ENCODE data around the gene REXO1. TPM values are rescaled to one million over a fixed set of nuclear protein-coding genes. Genes with fewer than 3 reads are reported as not detected.

REXO1 gene
- total and polyA plus RNA-seq, 2 of the 8 experiments (the other 6 are each of a cell fraction or from before 2014, with no cell fraction given): 42.4 to 44.3 TPM

GRCh38 chr19:1851654-1852580, 3.6 kb upstream of the REXO1 start:
- FAIRE-seq (no peak), DNase-seq (ENCODE audit: low read depth in 1 of 2, low spot score in 2 of 2) (no peak)
- Histone ChIP-seq H4K8ac (ENCODE audit: extremely low read depth, insufficient read depth, low read length) (peak overlapping the region; percentile 22), H2AK5ac (ENCODE audit: low read depth, low read length) (no peak overlapping the region), H3K14ac (ENCODE audit: insufficient read length) (no peak overlapping the region), H4K20me1 (replicated peaks in 1 of 2; ENCODE audit: control insufficient read depth in 1 of 2, insufficient read depth in 2 of 2, low read length in 2 of 2) (peaks cover 15 to 21% of the 10 kb centered on the region in 2 experiments), H3K4me3 (ENCODE audit: extremely low read depth in 1 of 4, insufficient read depth in 2 of 4, low read depth in 3 of 4, low read length in 4 of 4) (peak overlapping the region in 2 of 4 experiments; percentile 10 to 53; a peak in 4 of 8 replicates), H4K91ac (replicated peaks; ENCODE audit: insufficient read length, low read length) (no peak overlapping the region), H3K27me3 (replicated peaks in 1 of 4; ENCODE audit: control insufficient read depth in 3 of 4, extremely low read depth in 1 of 4, insufficient read depth in 3 of 4, low read length in 3 of 4) (no peaks in the 10 kb centered on the region), H2BK20ac (ENCODE audit: low read length) (no peak overlapping the region), H3K18ac (ENCODE audit: extremely low read depth, low read length) (no peak overlapping the region; the same call in 1 of the 2 replicates), H3K56ac (replicated peaks; ENCODE audit: insufficient read length, low read depth, low read length) (no peak overlapping the region), H2AFZ (ENCODE audit: low read length) (no peak overlapping the region), H3K4me2 (ENCODE audit: insufficient read depth in 1 of 2, low read depth in 2 of 2, low read length in 2 of 2) (peak overlapping the region; percentile 37 to 58; a peak in 3 of 4 replicates), H4K5ac (ENCODE audit: insufficient read length, low read depth, low read length) (no peak overlapping the region), H3K9ac (replicated peaks in 1 of 4; ENCODE audit: extremely low read depth in 1 of 4, low read depth in 3 of 4, low read length in 3 of 4) (no peak overlapping the region), H3K27ac (ENCODE audit: low read depth, low read length) (no peak overlapping the region), H3K79me1 (ENCODE audit: low read depth, low read length) (peaks cover 9% of the 10 kb centered on the region), H3K4ac (replicated peaks; ENCODE audit: insufficient read length, low read depth, low read length) (no peak overlapping the region), H2BK5ac (ENCODE audit: low read depth, low read length) (0 out of 2 replicates have a peak overlapping the region, but pooled peaks have one; percentile 35), H3K23ac (ENCODE audit: insufficient read length) (no peak overlapping the region), H2BK15ac (ENCODE audit: low read length) (no peak overlapping the region), H3K23me2 (ENCODE audit: low read depth, low read length) (peaks cover 4% of the 10 kb centered on the region; the same call in 1 of the 2 replicates), H2BK120ac (replicated peaks; ENCODE audit: low read depth, low read length) (no peak overlapping the region), H3K4me1 (replicated peaks in 1 of 4; ENCODE audit: control insufficient read depth in 3 of 4, insufficient read depth in 4 of 4, low read length in 3 of 4) (peaks cover 0 to 38% (median 31%) of the 10 kb centered on the region in 4 experiments; a peak in 6 of 7 replicates), H3K79me2 (ENCODE audit: control insufficient read depth in 1 of 2, insufficient read depth in 2 of 2, low read length in 2 of 2) (peaks cover 10 to 31% of the 10 kb centered on the region in 2 experiments), H2BK12ac (ENCODE audit: low read depth, low read length) (no peak overlapping the region), H3K9me3 (ENCODE audit: insufficient read depth in 2 of 2, low read depth in 1 of 2, low read length in 1 of 2) (no peaks in the 10 kb centered on the region), H3K36me3 (ENCODE audit: control insufficient read depth in 2 of 4, insufficient read depth in 4 of 4, low read length in 3 of 4) (no peaks in the 10 kb centered on the region)
- ChIA-PET POLR2A (ENCODE audit: partially characterized antibody) (interaction anchor here (0.8 to 1.3 kb wide), 3 partner anchors 11 to 14 kb away, joined by 3 to 4 read pairs (median 3); no protein-coding TSS in a partner anchor), CTCF (ENCODE audit: partially characterized antibody) (interaction anchor here (1.3 to 2.1 kb wide), 3 partner anchors 10 to 56 kb away, joined by 3 to 11 read pairs (median 5); no protein-coding TSS in a partner anchor)
- TF ChIP-seq EGR1 (IDR thresholded peaks at IDR 0.05; ENCODE audit: borderline replicate concordance, low read depth, low read length) (no peak), MAX (IDR thresholded peaks at IDR 0.05) (peak; percentile 61; the same call in 1 of the 2 replicates)
- TF ChIP-seq, protein P1, sequence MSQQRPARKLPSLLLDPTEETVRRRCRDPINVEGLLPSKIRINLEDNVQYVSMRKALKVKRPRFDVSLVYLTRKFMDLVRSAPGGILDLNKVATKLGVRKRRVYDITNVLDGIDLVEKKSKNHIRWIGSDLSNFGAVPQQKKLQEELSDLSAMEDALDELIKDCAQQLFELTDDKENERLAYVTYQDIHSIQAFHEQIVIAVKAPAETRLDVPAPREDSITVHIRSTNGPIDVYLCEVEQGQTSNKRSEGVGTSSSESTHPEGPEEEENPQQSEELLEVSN (IDR thresholded peaks at IDR 0.05): 0 out of 2 replicates have a peak, but pooled peaks have one; percentile 92
- WGBS, 2 experiments (ENCODE audit: extremely low coverage in 1 of 2, insufficient coverage in 1 of 2, insufficient read length in 1 of 2, insufficient replicate concordance in 2 of 2, low coverage in 1 of 2, low lambda C conversion rate in 2 of 2, missing lambda C conversion rate in 1 of 2): 54% methylated on average over 27 of the region's 66 CpGs; no CpG with 5 or more reads in 1 of the 2 experiments

Measured in H1 (cell line).